HL-60 (cell line): Measurements from ENCODE around the gene CDC42.

Source experiments
- DNase-seq, 2 experiments: peaks; one replicate each; pipeline ENCODE4 v3.0.0-alpha.2; 2010 to 2020; ENCODE audit warnings: low read depth in 1 of 2, low spot score in 1 of 2
- H3K27ac ChIP-seq: fragments of 250-450 bp; sonication (Bioruptor Pico); replicated peaks from 2 replicates; pipeline ENCODE4 v1.5.1; 2020; ENCODE audit warnings: mild to moderate bottlenecking, moderate library complexity
- H3K27me3 ChIP-seq: fragments of 250-450 bp; sonication (Bioruptor Pico); 2 replicates; pipeline ENCODE4 v1.5.1; 2021; ENCODE audit warnings: mild to moderate bottlenecking, moderate library complexity; ENCODE audit not compliant: insufficient read depth, poor library complexity, severe bottlenecking
- H3K4me3 ChIP-seq: replicated peaks from 2 replicates; pipeline ENCODE4 v1.5.1; 2011; ENCODE audit warnings: mild to moderate bottlenecking, control low read depth, low read length; ENCODE audit not compliant: insufficient read depth
- CTCF ChIP-seq: IDR thresholded peaks from one replicate; pipeline ENCODE4 v1.5.1; 2011; ENCODE audit warnings: low read length, control low read depth, inconsistent platforms; ENCODE audit not compliant: insufficient read depth
- GABPA ChIP-seq: IDR thresholded peaks from 2 replicates; pipeline ENCODE4 v1.6.1; 2012; ENCODE audit warnings: low read depth
- POLR2AphosphoS5 ChIP-seq: IDR thresholded peaks from 2 replicates; pipeline ENCODE4 v1.6.1; 2012; ENCODE audit warnings: low read depth
- SPI1 ChIP-seq: IDR thresholded peaks from 2 replicates; pipeline ENCODE4 v1.6.1; 2012; ENCODE audit warnings: low read depth, mild to moderate bottlenecking, borderline replicate concordance
- TF ChIP-seq, protein P1 (sequence below): IDR thresholded peaks from 2 replicates; pipeline ENCODE4 v1.6.1; 2012; ENCODE audit warnings: low read depth; ENCODE audit not compliant: insufficient replicate concordance

CDC42 gene

DNA sequence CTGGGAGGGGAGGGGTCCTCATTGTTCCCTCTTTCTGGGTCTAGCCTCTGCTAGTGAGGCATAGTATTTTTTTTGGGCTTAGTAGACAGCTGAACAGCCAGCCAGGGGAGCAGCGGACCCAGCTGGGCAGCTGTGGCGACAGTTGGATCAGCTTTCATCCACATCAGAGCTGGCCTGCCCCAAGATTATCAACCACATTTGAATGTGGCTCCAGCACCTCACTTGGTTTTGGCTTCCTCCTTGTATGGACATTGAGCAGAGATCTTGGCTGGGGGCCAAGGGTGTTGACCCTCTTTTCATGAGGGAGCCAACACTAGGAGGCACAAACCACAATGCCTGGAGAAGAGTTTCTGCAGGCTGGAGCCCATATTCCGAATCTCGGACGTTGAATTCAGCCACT is 65.3 kb downstream of the CDC42 start:
- Histone ChIP-seq H3K4me3 (no peak overlapping the region), H3K27me3 (no peaks in the 10 kb centered on the region), H3K27ac (no peak overlapping the region)
- TF ChIP-seq CTCF, result no peak
- TF ChIP-seq, protein P1, sequence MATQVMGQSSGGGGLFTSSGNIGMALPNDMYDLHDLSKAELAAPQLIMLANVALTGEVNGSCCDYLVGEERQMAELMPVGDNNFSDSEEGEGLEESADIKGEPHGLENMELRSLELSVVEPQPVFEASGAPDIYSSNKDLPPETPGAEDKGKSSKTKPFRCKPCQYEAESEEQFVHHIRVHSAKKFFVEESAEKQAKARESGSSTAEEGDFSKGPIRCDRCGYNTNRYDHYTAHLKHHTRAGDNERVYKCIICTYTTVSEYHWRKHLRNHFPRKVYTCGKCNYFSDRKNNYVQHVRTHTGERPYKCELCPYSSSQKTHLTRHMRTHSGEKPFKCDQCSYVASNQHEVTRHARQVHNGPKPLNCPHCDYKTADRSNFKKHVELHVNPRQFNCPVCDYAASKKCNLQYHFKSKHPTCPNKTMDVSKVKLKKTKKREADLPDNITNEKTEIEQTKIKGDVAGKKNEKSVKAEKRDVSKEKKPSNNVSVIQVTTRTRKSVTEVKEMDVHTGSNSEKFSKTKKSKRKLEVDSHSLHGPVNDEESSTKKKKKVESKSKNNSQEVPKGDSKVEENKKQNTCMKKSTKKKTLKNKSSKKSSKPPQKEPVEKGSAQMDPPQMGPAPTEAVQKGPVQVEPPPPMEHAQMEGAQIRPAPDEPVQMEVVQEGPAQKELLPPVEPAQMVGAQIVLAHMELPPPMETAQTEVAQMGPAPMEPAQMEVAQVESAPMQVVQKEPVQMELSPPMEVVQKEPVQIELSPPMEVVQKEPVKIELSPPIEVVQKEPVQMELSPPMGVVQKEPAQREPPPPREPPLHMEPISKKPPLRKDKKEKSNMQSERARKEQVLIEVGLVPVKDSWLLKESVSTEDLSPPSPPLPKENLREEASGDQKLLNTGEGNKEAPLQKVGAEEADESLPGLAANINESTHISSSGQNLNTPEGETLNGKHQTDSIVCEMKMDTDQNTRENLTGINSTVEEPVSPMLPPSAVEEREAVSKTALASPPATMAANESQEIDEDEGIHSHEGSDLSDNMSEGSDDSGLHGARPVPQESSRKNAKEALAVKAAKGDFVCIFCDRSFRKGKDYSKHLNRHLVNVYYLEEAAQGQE, result no peak
- no peak for TF ChIP-seq GABPA
- TF ChIP-seq SPI1, result no peak
- no peak for TF ChIP-seq POLR2AphosphoS5
- DNase-seq, result no peak

DNA sequence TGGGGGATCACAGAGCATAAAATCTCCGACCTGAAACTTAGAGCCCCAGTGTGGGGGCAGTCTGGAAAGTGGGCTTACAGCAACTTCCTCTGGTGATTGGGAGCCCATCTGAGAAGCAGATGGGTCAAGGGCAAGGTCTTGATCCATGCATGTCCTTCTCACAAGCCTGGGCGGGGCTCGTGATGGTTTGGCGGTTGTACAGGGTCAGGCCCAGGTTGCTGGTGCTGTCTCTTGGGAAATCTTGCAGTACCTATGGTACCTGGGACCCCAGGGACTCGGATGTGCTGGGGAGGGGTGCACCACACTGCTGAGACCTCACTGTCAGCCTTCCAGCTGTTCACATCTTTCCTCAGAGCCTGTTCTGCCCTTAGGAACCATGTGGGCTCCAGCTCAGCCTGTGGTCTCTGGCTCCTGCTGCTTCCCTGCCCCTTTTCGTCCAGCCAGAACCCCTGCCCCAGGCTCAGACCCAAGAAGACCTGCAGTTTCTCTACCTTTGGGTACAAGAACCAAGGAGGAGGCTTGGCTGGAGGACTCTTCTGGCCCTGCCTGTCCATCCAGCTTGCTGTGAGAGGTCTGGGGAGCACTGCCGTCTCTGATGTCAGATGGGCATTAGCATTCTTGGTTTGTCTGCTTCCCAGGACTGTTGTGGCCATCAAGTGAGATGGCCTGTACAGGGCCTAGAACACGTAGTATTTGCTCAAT is 65.9 kb downstream of the CDC42 start:
- TF ChIP-seq SPI1 (no peak), POLR2AphosphoS5 (no peak), GABPA (no peak), CTCF (no peak)
- no peak overlapping the region for H3K4me3 ChIP-seq
- no peaks in the 10 kb centered on the region for H3K27me3 ChIP-seq
- DNase-seq, result no peak
- H3K27ac ChIP-seq, result no peak overlapping the region

DNA sequence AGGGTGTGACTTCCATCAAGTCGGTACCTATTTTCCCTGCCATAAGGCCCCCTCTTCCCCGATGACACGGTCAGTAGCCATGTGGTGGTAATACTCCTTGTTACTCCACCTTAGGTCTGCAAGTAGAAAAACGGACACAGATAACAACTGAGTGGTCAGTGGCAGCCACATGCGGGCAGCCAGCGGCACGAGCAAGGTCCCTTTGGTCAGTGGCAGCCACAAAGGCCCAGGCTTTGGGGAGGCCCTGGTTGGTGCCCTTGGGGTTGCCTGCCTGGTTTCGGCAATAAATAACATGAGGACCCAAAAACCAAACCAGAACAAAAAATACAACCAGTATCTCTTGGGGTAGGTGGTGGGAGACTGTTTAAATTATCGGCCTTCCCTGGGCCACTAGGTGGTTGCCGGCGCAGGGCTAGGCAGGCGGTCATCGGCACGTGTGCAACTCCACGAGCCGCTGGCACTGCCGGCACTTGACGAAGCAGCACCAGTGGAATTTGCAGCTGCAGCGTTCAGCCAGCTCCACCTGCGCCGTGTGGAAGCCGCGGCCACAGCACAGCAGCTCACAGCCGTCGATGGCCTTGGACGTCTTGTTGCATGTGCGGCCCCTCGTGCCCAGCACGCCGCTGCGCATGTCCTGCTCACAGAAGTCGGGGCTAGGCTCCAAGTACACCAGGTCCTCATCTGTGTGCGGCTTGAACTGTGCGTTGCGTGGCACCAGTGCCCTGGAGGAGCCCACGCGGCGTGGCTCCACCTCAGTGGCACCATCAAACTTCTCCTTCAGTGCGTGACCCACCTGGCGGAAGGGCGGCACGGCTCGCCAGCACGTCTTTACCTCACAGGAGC is 67.3 kb downstream of the CDC42 start:
- TF ChIP-seq GABPA (no peak), POLR2AphosphoS5 (no peak), SPI1 (no peak), CTCF (no peak)
- TF ChIP-seq, protein P1, result no peak
- no peak for DNase-seq
- H3K27me3 ChIP-seq, result no peaks in the 10 kb centered on the region
- no peak overlapping the region for H3K27ac ChIP-seq
- no peak overlapping the region for H3K4me3 ChIP-seq
